Neural progenitor cell (in vitro differentiated cells): ENCODE data around the gene TEK.

Source experiments
- EZH2 ChIP-seq: fragments of 200-600 bp; sonication (generic); IDR thresholded peaks from 2 replicates; pipeline ENCODE4 v1.6.1; 2017; ENCODE audit warnings: antibody characterized with exemption, mild to moderate bottlenecking, moderate library complexity
- TF ChIP-seq, protein P1 (sequence below): fragments of 200-600 bp; sonication (generic); IDR thresholded peaks from 2 replicates; pipeline ENCODE4 v1.5.1; 2017; ENCODE audit warnings: antibody characterized with exemption, mild to moderate bottlenecking

DNA sequence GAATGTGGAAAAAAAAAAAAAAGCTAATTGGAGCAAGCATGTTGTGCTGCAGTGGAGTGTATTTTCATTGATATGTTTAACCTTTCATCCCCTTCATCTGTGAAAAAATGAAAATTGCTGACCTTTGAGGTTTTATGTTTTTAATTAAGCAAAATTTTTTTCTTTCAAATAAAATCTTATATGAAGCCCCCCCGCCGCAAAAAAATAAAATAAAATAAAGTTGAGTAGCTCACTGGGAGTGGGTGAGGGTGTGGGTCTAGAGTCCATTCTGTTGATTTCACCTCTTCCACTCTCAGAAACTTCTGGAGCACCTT is 43.3 kb downstream of the TEK start:
- TF ChIP-seq, protein P1, sequence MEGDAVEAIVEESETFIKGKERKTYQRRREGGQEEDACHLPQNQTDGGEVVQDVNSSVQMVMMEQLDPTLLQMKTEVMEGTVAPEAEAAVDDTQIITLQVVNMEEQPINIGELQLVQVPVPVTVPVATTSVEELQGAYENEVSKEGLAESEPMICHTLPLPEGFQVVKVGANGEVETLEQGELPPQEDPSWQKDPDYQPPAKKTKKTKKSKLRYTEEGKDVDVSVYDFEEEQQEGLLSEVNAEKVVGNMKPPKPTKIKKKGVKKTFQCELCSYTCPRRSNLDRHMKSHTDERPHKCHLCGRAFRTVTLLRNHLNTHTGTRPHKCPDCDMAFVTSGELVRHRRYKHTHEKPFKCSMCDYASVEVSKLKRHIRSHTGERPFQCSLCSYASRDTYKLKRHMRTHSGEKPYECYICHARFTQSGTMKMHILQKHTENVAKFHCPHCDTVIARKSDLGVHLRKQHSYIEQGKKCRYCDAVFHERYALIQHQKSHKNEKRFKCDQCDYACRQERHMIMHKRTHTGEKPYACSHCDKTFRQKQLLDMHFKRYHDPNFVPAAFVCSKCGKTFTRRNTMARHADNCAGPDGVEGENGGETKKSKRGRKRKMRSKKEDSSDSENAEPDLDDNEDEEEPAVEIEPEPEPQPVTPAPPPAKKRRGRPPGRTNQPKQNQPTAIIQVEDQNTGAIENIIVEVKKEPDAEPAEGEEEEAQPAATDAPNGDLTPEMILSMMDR: no peak
- TF ChIP-seq EZH2: no peak
